ENCODE results near the gene BCL2.
"Not testable (repeated sequence)": the region's sequence is repeated elsewhere in the genome, so short reads cannot be mapped to it uniquely, and the experiment has no call there.

BCL2 gene

DNA sequence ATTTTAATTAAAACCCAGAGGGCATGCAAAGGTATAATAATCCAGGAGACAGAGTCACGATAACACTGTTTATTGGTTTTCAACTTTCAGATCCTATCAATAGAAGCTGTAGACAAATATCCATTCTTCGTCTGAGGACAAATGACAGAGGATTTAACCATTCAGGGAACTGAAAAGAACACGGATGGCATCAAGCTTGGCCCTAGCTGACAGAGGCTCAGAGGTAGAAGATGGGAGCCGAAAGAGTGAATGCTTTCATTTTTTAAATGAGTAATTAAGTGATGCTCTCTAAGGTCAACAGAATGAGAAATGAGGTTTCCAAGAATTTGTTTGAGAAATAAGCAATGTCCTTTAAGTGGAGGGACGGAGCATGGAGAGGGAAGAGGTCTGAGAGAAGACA is 62.1 kb downstream of the BCL2 start:
- no peak for DNase-seq

DNA sequence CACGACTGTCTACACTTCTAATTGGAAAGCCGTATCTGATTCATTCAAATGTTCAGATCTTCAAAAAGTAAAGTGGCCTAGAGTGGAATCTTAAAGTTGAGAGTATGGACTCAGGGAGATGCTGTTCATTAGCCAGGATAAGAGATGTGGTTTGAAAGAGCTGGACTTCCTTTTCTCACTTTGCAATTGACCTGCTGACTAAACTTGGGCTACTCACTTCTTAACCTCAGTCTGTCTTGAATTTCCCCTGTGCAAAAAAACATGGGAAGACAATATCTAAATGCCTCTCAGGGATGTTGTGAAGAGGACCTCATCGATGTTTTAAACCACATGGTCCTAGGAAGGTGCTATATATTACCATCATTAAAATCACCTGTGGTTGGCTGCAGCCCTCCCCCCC is 64.1 kb downstream of the BCL2 start:
- DNase-seq, result no peak

DNA sequence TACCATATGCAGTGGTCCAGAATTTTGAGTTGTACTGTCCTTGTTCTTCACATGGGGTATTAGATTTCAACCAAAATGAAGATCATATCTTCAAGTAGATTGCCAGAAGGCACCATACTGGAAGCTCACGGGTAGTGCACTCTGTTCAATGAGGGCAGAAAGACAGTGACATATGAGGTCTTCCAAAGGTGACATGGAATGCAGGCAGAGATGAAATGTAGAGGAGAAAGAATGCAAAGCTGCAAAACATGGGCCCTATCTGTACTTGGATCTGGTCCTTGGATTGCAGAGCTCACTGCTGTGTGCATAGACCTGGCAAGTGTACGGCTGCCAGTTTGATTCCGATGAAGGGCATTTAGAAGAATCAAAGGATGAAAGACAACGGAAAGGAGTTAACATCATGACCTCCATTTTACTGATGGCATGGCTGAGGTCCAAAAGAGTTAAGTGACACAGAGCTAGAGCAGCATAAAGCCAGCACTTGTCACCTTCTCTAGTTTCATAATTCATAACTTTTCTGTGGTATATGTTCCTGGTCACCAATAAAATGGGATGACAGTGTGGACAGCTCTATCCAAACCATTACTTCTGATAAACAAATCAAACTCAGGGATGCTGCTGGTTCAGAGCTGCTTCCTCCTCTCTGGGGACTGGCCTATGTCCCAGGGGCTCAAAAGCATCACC is 64.7 kb downstream of the BCL2 start:
- DNase-seq, result no peak

DNA sequence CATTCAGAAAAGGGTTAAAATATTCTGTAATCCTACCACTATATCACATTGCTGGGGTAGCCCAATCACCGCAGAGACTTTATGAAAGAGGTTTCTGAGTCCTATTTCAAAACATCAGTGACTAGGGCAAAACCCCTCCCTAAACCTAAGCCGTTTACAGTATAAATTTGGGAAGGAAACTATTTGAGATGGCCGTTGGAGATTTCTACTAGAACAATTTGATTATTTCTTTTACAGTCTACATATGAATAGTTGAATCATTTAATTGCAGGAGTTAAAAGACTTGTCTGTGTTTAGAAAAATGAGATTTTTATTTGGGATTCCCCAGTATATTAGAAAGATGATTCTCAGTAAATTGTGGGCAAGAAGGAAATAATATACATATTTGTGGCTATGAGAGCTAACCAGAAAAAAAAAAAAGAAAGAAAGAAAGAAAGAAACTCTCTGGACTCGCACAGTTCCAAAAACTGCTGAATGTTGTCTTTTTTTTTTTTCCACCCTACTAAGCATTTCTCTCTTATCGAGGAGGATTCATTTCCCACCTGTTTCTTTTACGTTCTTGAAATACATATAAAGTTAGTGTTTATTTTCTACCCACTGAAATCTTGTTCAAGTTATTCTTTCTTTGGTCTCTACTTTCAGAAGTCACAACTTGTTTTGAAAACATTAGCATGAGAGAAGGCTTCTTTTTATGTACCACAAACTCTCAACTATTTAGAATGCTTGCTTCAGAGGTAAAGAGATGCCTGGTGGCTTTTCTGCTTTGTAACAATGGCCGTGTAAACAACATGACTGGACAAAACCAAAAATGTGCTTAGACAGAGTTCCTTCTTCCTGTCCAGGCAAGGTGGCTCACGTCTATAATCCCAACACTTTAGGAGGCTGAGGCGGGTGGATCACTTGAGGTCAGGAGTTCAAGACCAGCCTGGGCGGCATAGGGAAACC is 65.9 kb downstream of the BCL2 start:
- no peak for DNase-seq

DNA sequence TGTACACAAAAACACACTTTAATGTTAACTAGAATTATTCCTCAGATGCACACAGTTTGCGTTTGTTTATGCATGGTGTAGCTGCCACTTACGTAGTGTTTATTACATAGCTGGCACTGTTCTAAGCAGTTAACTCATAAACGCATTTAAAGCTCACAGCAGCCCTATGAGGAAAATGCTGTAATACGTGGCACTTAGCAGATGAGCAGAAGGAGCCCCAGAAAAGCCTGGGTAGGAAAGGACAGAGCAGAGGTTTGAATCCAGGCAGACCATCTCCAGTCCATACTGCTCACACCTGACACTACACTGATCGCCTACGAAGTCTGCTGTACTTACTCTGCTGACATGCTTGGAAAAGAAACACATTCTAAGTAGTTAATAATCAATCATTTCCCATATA is 66.6 kb downstream of the BCL2 start:
- no peak for DNase-seq

DNA sequence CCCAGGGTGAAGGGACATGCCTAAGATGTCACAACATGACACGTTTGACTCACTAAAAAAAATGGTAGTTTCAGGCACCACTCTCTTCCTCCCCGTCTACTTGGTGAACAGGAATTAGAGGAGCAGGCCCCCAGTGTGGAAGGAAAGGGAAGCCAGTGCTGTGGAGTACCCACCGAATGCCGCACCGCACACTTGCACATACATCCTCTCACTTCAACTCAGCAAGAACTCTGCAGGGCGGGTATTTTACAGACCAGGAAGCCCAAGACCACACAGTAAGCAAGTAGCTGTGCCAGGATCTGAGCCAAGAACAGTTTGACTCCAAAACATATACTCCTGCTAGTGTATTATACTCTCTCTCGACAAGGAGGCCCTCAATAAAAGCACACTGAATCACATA is 69.8 kb downstream of the BCL2 start:
- no peak for DNase-seq

DNA sequence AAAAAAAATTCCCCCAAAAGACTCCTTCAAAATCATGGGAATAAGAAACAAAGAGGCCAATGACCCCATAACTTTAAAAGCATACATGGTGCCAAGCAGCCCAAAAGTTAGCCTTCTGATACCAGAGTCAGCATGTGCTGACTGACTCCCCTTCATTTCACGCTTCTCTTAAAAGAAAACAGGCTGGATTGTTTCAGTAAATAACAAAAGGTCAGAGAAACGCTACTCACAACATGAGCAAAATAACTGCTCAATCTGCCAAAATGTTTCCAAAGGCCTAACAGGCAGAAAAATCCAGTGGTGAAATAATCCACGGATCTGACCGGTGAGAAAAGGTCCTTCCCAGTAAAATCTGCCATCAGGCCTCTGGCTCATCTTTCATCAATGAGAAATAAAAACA is 71.6 kb downstream of the BCL2 start:
- no peak for DNase-seq

DNA sequence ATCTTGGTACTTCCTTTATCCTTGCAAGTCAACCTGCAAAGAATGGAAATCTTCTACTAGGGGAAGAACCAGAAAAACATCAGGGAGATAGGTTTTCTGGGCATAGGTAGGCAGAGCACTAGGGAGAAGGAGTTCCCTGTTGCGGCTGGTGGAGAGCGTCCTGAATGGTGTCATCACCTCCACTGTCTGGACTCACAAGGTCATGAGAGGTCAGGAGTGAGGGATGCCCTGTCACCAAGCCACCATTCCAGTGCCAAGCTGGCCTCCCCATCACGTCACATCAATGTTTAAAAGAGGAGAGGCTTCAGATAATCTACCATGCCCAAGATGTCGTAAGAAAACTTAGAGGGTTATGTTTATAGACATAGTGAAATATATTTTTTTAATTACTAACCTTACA is 72.1 kb downstream of the BCL2 start:
- no peak for DNase-seq

DNA sequence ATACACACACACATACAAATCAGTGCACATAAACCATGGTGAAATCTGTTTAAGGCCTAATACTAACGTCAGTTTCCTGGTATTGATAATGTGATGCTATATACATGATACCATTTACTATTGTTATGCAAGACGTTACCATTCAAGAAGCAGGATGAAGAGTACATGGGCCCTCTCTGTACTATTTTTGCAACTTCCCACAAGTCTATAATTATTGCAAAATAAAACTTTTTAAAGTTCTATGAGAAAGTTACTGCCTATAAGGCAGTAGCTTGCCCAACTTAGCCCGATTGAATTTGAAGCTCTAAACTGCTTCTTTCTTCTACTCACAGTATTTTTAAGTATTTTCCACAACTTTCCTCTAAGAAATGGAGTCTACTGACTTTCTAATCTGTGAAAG is 74.0 kb downstream of the BCL2 start:
- DNase-seq, result no peak

DNA sequence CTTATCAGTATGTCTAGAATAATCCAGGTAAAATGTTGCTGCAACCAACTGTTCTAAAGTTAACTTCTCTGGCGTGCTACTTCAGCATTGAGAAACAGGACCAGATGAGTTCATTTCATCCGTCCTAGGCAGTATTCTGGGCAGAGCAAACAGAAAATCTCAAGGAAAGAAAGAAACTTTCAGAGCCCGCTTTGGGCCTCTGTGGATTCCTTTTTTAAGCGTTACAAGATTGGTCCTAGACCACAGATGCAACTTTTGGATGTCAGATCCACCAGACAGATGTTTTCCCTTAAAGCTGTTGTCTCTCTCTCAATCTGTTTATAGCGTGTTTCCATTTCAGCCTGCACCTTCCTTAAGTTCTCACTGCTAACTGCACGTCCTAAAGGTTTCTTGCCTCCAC is 75.0 kb downstream of the BCL2 start:
- DNase-seq, result no peak

DNA sequence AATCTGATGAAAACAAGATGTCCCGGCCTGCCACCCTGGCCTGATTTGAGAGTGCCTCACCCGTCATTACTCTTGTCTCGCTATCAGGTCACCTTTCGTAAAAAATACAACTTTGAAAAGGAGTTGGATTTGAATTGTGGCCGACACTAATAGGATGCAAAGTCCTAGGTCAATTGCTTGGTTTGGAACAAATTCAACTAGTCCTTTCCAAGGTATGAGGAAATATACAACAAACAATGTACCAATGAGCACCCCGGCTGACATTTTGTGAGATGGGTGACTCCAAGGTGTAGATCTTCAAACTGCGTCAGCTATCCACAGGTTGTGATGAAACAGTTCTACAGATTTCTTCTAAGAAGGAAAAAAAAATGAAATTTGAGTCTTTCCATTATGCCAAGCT is 77.8 kb downstream of the BCL2 start:
- no peak for DNase-seq

DNA sequence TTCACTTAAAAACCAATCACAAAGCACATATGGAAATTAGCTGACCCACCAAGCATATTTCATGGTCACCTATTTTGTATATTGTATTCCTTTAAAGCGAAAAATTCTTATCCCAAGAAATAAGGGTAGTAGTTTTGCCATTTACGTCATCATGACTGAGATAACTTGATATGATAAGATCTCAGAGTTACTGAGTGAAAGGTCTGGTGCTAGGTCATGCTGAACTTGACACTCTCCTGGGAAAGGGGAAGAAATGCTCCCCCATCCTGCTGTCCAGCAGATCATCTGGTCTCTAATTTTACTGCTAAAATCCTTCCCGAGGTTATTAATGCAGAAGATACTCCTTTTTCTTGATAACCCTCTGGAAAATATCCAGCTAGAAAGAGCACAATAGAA is 78.3 kb downstream of the BCL2 start:
- no peak for DNase-seq

DNA sequence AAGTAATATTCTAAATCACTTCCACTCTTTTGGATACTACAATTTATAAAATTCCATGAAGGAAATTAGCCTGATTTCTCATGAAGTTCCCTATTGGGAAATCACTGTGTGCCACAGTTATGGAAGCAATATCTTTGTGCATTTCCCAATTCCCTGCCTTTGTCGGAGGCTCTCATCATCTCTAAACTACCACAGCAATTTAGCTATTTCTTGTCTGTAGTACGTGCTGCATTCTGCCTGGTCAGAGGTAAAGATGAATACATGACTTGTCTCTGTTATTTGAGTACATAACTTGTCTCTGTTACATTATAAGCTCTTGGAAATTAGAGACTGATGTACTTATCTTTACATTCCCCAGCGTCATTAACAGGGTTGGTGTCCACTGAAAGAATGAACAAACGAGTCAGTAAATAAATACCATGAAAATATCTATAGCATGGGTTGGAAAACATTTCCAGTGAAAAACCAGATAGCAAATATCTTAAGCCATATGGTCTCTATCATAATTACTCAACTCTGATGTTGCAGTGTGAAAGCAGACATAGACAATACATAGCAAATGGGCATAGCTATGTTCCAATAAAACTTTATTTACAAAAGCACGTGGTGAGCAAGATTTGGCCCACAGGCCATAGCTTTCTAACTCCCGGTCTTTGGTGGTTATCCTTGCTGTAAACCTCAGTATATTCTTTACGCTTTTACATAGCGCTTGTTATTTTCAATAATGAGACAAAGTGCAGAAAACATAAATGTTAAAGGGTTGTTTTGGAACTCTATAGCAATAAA is 78.8 kb downstream of the BCL2 start:
- DNase-seq, result no peak

DNA sequence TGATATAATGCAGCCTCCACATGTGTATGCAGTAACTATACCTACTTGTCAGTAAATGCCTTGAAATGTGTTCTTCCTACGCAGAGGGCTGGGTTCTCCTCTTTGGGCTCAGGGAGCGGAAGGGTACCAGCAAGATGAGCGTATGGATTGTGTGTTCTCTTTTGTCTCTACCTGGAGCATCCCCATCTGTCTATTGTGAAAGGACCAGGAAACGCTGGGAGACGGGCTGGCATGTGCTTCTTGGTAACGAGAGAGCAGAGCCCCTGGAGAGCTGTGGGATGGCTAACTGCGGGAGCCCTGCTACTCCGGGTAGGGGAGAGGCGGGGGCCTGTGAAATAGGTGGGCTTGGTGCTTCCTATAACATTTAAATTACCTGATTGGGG is 80.9 kb downstream of the BCL2 start:
- no peak for DNase-seq

DNA sequence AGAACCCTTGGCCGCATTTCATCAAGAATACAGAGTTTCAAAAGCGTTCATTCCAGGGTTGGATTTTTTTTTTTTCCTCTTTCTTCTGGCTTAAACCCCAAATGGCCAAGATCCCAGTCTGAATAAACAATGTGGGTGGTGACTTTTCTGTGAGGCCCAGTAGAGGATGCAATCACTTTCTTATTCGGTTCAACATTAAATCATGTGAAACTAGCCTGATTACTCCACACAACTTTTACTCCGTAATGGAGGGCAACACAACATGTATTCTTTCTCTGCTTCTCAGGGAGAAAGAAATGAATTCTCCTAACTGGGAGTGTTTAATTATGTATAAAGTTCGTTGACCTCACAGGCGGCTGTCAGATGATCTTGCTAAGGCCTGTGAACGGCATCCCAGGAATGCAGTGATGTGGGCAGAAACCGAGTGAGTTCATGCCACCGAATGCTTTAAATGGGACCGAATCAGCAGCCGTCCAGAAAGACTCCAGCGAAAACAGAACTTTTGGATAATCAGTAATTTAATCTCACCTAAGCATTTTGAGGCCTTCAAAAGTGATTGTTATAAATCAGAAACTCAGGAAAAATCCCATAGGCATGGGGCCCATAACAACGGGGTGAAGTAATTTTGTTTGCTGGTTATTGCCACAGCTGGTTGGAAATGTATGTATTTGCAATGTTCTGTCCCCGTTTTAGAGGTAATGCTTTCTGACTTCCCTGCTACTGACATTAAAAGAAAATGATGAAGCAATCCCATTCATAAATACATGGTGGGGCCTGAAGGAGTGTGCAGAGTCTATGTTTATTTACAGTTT is 81.5 kb downstream of the BCL2 start:
- DNase-seq, result no peak

DNA sequence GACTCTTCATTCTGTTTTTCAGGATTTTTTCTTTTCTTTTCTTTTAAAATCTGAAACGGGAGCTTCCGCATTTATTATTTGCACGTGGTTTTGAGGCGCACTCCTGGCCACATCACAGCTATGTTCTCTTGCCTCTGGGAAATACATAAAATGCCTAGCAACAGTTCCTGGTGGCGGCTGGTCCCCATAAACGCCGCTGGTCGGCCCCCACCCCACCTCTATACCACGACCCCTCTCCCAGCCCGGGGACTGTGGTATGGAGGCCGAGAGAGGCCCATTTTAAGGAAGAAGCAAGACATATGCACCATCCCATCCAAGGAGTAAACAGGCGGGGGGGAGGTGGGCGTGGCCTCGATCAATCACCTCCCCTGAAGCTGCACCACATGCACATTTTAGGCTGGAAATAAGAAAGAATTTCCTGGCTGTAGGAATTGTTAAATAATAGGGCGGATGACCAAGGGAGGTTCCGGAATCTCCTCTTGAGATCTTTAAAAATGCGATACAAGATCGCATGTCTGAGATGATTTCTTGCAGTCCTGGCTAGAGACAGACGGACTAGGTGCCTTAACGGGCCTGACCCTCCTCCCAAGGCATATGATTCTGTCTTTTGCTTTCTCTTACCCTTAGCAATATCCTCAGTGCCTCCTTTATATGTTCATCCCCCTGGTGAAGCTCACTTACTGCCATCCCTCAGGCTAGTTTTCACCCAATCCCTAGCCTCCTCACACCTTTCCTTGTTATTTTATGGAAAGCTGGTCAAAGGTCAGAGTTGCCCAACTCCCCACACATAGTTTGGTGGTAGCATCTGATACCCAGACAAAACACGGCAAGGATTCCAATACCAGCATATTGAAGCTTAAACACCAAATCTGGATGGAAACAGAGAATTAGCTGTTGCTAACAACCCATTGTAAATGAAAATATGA is 82.4 kb downstream of the BCL2 start:
- DNase-seq, result no peak

DNA sequence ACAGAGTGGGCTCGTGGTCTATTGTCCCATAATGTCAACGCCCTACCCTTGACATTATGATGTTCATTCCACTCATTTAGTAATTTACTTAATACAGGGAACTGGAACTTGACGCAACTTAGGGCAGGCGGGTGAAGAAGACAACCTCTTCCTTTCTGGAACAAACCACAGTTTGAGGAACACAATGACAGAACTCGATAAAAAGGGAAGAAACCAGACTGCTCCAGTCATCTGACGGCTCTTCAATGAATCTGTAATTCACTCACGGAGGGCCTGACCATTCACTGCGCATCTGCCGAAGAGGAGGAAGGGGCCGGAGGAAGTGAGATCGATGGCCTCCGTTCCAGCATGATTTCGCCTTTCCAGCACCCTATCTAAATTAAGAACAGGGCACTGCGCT is 83.2 kb downstream of the BCL2 start:
- no peak for DNase-seq

DNA sequence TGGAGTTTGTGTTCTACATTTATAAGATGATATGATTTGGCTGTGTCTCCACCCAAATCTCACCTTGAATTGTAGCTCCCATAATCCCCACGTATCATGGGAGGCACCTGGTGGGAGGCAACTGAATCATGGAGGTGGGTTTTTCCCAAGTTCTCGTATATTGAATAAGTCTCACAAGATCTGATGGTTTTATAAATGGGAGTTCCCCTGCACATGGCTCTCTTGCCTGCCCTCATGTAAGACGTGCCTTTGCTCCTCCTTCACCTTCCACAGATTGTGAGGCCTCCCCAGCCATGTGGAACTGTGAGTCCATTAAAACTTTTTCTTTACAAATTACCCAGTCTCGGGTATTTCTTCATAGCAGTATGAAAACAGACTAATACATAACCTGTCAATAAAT is 83.6 kb downstream of the BCL2 start:
- not testable (repeated sequence) for DNase-seq

DNA sequence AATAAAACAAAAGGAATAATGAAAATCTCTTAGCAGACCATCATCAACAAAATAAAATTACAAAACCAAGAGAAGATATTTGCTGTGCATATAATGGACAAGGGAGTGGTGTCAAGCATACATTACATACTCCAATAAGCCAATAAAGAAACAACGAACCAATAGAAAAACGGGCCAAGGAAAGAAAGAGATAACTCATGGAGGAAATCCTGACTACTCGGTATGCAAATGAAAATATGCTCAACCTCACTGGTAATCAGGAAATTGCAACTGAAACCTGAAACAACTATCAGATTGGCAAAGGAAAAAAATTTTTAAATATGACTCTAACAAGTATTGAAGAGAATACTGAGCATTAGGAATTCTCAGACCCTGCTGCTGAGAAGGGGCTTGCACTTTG is 84.7 kb downstream of the BCL2 start:
- no peak for DNase-seq

DNA sequence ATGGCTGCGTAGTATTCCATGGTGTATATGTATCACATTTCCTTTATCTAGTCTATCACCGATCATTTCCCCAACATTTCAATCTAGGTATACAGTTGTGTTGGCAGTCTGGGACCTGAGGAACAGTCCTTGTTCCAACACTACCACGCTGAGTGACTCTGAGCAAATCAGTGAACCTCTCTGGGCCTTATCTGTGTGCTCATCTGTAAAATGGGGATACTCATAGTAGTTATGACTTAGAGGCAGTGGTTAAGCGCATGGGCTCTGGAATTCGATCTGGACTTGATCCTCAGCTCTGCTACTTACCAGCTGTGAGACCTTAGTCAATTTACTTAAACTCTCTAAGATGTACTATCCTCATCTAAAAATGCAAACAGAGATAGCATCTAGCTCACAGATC is 85.1 kb downstream of the BCL2 start:
- DNase-seq, result no peak

DNA sequence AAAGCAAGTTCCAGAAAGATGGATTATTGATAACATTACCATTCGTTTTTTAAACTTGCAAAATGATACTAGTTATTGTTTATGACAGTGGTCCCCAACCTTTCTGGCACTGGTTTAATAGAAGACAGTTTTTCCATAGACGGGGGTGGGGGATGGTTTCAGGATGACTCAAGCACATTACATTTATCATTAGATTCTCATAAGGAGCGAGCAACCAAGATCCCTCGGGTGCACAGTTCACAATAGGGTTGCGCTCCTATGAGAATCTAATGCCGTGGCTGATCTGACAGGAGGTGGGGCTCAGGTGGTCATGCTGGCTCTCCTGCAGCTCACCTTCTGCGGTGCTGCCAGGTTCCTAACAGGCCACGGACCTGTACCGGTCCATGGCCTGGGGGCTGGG is 86.2 kb downstream of the BCL2 start:
- DNase-seq, result no peak

DNA sequence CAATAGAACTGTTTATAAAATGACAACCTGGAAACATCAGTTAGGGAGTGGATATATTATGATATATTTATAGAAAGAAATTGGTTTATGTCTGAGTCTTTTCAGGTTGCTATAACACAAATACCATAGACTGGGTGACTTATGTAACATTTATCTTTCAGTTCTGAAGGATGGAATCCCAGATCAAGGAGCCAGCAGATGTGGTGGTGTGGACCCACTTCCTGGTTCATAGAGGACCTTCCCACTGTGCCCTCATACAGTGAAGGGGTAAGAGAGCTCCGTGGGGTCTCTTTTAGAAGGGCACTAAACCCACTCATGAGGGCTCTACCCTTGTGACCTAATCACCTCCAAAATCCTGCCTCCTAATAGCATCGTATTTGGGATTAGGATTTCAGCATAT is 86.7 kb downstream of the BCL2 start:
- DNase-seq, result no peak
